GM18526 (cell line): ENCODE data around the gene SLAMF1.
A peak's percentile ranks its signal among the peaks of the same experiment; 100 is the strongest.

Experiments used
- POLR2A ChIP-seq: IDR thresholded peaks from 3 replicates; pipeline ENCODE4 v1.6.1; 2011; ENCODE audit not compliant: insufficient read length; ENCODE audit errors: extremely low read depth

Gene SLAMF1, protein sequence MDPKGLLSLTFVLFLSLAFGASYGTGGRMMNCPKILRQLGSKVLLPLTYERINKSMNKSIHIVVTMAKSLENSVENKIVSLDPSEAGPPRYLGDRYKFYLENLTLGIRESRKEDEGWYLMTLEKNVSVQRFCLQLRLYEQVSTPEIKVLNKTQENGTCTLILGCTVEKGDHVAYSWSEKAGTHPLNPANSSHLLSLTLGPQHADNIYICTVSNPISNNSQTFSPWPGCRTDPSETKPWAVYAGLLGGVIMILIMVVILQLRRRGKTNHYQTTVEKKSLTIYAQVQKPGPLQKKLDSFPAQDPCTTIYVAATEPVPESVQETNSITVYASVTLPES

DNA sequence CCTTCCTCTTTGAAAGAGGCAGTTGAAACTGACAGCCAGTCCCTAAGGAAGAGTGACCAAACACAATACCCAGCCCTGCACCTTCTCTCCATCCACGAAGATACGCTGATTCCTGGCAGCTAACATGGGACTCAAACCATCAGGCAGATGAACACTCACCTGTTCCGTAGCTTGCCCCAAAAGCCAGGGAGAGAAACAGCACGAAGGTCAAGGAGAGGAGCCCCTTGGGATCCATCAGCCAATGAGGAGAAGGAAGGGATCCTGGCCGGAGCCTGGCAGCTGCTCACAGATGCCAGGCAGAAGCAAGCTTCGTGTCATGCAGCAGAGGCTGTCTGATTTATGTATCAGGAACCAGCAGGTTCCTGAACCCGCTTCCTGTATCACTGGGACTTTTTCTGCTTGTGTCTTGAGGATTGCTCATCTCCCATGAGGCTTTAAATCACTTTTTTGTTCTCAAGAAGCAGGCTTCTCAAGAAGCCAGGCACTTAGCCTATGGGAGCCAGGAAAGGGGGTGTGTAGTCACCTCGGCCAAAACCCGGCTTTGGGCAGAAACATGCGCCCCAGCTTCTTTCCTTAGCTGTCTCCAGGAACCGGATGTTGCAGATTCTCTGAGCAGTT, at the start of gene SLAMF1:
TSS of gene SLAMF1 (minus strand) at position 334 of the 618 bp plus-strand sequence. CDS start at position 235, 99 bp downstream.
- peak; percentile 77 for TF ChIP-seq POLR2A

DNA sequence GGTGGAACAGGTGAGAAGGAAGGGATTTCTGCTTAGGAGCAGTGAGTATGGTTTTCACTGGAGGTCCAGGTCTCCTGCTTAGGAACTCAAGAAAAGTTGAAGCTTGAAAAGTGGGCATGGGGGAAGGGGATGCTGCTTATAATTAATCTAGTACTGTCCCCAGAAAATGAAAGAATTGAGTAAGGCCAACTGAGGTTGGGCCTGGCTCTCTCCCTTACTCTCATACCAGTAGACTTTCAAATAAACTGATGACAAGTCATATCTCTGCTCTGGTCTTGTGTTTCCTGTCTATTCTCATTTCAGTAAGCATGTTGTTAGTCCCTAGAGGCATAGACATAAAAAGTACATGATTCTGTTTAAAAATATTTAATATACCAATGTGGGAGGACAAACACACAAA, 38.4 kb upstream of the SLAMF1 start:
- no peak for TF ChIP-seq POLR2A

DNA sequence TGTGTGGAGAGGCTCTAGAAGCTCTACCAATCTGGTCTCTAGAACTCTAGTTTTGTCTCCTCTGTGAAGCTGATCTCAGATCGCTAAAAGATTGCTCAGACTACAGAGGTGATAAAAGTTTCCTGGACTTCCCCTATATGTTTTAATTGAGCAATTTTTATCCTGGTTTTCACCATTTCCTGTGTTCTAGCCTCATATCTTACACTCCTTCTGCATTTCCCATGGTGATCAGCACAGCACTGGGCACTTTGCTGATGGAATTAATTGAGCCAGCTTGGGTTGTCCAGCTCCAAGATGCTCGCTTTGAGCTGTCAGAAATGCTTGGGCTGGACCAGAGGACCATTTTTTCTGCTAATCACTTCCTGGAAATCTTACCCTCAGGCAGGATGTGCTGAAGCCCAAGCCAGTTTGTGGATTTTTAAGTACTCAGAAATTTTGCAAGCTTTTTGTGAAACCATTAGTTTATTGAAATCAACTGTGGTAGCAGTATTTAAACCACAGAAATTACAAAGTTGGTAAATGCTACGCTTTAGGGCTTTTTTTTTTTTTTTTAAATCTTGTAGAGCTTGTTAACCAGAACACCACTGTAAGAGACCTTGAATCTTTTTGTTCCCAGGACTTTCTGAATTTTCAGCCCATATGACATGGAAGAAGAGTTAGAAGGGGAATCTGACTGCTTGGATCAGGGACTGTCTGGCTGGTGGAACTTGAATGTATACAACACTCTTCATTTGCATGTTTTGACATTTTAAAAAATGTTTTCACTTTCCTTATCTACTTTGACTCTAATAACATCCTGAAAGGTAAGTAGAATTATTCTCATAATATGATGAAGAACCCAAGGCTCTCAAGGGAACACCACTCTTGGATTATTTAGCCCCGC, 36.4 kb upstream of the SLAMF1 start:
- no peak for TF ChIP-seq POLR2A

DNA sequence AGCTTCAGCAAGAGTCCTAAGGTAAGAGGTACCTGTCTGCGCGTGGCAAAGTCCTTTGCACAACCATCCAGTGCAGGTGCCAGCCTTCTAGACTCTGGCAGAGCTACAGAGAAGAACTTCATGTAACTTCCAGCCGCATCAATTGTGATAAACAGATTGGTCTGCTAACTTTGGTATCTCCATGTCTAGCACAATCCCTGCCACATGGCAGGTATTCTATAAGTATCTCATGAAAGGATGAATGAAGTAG, 35.0 kb upstream of the SLAMF1 start:
- no peak for TF ChIP-seq POLR2A

DNA sequence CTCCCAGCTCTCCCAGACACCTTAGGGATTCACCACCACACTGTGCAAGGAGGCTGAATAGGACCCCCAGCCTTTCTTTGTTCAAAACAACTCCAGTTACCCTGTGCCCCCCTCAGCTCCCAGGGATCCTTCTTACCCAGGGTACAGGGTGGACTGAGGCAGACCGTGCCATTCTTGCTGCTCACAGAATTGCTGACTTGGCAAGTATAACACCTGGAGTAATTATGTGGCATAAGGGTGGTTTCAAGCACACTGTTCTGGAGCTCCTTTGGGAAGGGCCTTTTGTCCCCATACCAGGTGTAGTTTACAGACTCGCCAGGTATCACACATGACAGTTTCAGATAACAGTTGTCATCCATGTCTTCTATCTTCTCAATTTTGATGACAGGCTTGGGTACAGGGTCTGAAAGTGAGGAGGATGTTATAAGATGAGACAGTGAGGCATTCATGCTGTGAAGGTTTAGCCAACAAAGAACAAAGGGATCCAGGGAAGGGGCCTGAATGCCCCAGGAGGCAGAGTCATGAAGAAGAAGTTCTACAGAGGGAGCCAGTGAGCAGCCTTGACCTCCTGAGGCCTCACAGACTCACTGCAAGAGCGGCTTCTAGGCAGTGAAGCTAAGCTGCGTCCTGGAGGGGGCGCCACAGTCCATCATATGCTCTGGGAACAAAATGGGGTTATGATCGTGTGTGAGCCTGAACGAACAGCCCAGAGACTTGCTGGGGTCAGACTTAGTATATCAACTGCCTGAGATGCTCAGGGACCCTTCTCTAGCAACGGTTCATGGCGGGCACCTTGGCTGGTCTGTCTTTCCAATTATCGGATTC, 34.4 kb upstream of the SLAMF1 start:
- no peak for TF ChIP-seq POLR2A

DNA sequence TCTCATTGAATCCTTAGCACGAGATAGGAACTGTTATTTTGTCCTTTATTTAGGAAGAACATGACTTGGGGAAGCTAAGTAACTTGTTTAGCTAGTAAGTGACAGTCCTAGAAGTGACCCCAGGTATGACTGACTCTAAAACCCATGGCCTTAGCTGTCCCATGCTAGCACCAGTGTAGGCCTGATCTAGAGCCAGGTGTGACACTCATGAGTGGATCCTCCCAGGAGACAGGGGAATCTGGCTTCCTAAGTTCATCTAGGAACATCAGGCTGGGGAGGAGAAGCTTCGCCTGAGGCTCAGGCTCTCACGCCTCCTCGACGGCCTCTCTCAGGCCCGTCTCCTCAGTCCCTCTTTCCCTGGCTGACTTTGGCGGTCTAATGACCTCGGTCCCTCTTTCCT, 33.6 kb upstream of the SLAMF1 start:
- no peak for TF ChIP-seq POLR2A

DNA sequence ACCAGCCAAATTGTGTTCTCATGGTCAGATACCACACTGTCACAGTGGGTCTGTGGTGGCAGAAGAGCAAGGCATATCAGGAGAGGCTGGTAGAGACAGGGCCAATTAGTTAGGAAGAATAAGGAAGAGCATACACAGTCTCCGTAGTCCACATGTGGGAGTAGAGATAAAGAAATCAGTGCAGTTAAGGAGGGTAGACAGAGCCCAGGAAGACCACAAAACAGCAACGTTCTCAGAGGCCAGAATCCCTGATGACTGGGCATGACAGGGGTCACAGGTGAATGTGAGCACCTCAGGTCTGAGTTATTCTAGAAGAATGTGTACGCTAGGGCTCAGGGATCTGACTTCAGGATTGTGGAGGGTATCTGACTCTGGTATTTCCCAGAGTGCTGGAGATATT, 33.0 kb upstream of the SLAMF1 start:
- peak; percentile 21 for TF ChIP-seq POLR2A

DNA sequence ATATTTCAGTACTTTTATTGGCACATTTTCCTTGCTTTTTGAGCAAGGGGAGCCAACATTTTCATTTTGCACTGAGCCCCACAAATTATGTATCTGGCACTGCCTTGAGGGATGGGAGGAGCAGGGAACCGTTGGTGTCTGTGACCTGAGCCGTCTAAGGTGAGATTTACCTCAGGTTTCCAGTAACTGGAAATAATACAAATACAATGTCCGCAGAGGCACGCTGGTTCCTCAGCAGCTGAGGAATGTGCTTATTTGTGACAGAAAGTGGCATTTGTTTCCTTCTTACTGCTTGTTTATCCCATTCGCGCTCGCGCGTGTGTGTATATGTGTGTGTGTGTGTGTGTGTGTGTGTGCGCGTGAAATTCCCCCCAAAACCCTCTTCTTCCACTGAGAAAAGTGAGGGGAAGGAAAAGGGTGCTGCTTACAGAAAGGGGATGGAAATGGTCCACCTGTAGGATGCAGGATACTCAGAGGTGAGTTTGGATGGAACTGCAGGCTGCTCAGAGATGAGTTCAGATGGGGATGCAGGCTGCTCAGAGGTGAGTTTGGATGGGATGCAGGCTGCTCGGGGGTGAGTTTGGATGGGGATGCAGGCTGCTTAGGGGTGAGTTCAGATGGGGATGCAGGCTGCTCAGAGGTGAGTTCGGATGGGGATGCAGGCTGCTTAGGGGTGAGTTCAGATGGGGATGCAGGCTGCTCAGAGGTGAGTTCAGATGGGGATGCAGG, 30.2 kb upstream of the SLAMF1 start:
- TF ChIP-seq POLR2A, result peak; percentile 13

DNA sequence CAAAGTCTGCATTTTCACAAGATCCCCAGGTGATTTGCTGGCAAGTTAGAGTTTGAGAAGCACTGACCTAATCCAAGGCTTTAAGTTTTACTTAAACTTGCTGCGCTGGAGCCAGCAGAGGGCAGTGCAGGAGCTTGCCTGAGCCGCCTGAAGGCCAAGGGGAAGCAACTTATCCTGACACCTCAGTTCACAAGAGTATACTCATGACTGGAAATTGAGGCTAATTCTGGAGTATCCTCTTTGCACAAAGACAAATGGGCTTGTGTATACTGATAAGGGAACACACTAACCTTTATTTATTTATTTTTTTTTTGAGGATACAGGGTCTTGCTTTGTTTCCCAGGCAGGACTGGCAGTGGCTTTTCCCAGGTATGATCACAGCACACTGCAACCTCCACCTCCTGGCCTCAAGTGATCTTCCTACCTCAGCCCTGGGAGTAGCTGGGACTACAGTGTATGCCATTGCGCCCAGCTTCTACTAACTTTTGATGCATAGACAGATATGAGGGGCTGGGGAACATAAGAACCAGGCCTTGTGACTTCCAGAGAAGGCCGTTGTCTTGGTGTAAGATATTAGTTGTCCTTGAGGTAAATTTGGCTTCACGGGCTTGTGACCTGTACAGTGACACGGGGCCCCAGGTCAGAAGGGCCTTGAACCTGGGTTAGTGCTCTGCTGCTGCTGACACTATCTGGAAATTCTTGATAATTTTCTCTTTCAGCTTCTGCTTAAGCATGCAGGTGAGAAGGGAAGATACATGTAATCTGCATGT, 29.0 kb upstream of the SLAMF1 start:
- no peak for TF ChIP-seq POLR2A

DNA sequence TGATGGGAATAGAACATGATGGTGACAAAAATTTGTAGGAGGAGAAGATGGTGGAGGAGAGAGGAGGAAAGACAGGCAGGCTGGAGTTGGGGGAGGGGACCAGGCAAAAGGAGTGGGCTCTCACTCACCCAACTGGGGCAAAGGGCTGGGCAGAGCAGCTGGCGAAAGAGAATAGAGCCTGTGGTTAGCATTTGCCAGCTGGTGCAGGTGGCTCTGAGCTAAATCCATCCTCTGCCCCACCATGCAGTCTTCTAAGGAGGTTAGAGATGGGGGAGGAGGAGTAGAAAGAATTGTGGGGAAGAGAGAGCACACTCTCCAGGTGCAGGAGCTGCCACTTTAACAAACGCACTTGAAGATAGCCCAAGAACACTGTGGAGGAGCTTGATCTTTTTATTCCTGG, 27.6 kb upstream of the SLAMF1 start:
- no peak for TF ChIP-seq POLR2A

DNA sequence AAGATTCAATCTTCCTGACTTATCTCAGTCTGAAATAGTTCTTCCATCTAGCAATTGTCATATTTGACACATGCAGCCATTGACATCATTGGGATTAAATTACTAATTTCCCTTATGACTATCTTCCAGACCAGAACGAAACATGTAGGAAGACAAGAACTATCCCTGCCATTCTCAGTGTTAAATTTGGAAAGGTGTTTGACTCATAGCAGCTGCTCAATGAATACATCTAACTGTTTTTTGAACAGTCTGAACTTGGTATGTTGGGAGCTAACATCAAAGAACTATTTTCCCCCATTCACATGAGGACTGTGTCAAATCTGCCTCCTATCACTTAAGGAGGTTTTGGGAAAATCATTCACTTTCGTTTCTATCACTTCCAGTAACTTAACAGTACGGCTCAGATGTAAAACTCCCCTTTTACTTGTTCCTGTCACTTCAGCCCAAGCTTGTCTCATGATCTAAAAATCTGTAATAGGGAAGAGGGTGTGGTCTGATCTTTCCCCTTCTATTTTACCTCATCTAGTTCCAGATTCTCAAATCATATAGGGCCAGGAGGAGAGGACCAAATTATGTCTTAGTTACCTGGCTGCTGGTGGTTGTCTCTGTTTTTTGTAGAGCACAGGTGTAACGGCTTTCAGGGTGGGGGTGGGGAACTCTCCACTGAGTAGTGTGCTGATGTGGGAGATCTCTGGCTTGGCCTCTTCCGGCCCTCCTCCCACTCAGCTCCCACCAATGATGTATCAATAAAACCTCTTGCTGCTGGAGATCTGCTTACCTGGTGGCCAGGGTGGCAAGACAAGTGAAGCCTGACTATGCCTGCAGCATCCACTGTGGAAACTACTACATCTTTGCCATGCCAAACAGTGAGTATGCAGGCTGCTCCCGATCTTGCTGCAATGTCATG, 26.2 kb upstream of the SLAMF1 start:
- TF ChIP-seq POLR2A, result no peak

DNA sequence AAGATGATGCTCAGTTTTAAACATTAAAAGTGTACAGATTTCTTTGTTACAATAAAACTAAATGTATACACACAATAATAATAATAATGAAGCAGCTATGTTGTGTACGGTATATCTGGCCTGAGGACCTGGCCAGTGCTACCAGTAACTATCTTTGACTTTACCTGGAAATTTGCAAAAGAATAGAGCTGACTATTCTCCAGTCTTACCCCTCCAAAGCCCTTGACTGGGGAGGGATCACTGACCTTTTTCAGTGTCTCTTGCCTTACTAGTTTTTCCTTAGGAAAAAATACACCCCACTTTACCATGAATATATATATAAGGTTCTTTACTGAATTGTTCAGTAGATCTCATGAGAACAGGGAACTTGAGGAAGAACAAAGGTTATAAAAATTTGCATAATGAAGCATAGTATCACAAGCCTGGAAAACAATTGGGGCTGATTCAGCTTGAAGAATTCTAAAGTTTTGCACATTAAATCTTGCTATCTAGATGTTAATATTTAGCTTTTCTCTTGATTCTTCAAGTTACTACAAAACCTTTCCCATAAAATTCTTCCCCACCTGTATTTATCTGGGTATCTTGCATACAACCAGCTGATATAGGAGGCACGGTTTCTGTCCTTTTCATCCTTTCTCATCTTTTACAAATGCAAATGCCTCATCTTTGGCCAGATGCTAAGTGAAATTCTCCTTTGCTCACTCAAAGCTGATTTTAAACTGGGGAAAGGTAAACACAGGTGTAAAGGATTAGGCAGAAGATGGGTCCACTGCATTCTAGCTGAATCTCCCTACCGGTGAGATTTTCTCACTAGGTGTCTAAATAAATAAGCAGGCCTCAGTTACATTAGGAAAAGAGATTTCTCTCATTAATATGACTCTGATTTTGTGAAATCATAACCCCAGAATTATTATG, 25.0 kb upstream of the SLAMF1 start:
- no peak for TF ChIP-seq POLR2A
